ENCODE measurements around the gene VWA5B1. TPM values are rescaled to one million over a fixed set of nuclear protein-coding genes. Genes with fewer than 3 reads are reported as not detected.

VWA5B1 gene
- total RNA-seq, 3 donors from 2014 or later, result 0.16 to 2.1 (median 0.80) TPM

DNA sequence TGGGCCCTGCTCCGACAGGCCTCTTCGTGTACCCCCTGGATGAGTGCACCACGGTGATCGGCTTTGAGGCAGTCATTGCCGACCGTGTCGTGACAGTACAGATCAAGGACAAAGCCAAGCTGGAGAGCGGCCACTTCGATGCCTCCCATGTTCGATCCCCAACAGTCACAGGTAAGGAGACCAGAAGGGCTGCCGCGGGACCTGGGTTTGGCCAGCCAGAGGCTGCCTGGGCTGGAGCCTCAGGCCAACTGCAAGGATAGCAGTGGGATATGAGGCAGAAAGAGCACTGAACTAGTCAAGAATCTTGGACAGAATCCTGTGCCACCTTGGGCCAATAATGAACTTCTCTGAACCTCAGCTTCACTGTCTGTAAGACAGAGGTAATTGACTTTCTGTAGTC, 22.1 kb downstream of the VWA5B1 start:
- ATAC-seq, result no peak
- no peak for DNase-seq
- intact Hi-C loops (cut with DNase I, micrococcal nuclease), result no loop called here
- Histone ChIP-seq H3K9me3 (no peaks in the 10 kb centered on the region), H3K4me1 (ENCODE audit: low read depth) (no peaks in the 10 kb centered on the region), H3K4me3 (no peak overlapping the region), H3K36me3 (ENCODE audit: low read depth) (no peaks in the 10 kb centered on the region)
- TF ChIP-seq, protein P1, sequence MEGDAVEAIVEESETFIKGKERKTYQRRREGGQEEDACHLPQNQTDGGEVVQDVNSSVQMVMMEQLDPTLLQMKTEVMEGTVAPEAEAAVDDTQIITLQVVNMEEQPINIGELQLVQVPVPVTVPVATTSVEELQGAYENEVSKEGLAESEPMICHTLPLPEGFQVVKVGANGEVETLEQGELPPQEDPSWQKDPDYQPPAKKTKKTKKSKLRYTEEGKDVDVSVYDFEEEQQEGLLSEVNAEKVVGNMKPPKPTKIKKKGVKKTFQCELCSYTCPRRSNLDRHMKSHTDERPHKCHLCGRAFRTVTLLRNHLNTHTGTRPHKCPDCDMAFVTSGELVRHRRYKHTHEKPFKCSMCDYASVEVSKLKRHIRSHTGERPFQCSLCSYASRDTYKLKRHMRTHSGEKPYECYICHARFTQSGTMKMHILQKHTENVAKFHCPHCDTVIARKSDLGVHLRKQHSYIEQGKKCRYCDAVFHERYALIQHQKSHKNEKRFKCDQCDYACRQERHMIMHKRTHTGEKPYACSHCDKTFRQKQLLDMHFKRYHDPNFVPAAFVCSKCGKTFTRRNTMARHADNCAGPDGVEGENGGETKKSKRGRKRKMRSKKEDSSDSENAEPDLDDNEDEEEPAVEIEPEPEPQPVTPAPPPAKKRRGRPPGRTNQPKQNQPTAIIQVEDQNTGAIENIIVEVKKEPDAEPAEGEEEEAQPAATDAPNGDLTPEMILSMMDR (IDR thresholded peaks at IDR 0.05), result no peak

DNA sequence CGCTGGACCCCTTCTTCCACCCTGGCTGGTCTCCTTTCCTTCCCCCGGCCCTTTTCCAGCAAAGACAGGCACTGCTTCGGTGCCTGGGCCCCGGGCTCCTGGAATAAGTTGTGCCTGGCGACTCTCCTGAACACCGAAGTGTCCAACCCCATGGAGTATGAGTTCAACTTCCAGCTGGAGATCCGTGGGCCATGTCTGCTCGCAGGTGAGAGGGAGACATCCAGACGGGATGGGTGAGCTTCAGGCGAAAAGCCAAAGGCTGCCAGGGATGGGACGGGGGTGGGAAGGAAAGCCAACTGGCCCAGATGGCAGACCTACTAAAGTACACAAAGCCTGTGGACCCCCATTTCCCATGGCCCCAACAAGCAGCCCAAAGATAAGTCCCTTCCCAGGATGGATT, 26.8 kb downstream of the VWA5B1 start:
- Histone ChIP-seq H3K9me3 (no peaks in the 10 kb centered on the region), H3K4me1 (ENCODE audit: low read depth) (no peaks in the 10 kb centered on the region), H3K36me3 (ENCODE audit: low read depth) (no peaks in the 10 kb centered on the region), H3K4me3 (no peak overlapping the region)
- intact Hi-C loops (cut with DNase I, micrococcal nuclease), result no loop called here
- no peak for DNase-seq
- no peak for ATAC-seq
- TF ChIP-seq, protein P1 (IDR thresholded peaks at IDR 0.05), result no peak

DNA sequence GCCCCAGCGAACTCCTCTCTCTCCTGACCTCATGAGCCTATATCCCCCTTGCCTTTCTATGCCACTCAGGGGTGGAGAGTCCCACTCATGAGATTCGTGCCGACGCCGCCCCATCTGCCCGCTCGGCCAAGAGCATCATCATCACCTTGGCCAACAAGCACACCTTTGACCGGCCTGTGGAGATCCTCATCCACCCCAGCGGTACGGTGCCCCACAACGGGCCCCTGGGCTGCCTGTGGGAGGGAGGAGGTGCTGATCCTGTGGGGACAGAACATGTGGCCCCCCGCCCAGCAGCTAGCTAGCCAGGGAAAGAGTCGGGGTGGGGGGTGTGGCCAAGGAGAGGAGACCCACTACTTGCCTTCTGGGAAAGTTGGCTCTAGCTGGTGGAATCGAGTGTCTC, 27.8 kb downstream of the VWA5B1 start:
- no peak for ATAC-seq
- H3K9me3 ChIP-seq, result no peaks in the 10 kb centered on the region

DNA sequence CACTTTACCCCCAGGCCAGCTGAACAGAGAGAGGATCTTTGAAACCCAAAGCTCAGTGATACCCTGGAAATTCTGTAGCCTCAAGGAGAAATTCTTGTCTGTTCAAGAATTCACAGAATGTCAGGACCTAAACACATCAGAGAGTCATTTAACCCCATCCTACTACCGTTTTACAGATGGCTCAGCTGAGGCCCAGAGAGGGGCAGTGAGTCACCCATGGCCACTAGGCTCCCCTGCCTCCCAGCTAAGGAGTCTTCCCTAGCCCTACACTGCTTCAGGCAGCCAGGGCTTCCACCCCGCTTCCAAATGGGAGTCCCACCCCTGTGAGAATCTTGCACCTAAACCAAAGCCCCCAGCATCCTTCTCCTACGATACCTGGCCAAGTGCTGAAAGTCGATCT, 28.3 kb downstream of the VWA5B1 start:
- H3K36me3 ChIP-seq (ENCODE audit: low read depth), result no peaks in the 10 kb centered on the region
- no peak overlapping the region for H3K4me3 ChIP-seq
- H3K4me1 ChIP-seq (ENCODE audit: low read depth), result no peaks in the 10 kb centered on the region
- TF ChIP-seq, protein P1 (IDR thresholded peaks at IDR 0.05), result no peak
- DNase-seq, result no peak
- intact Hi-C loops (cut with DNase I, micrococcal nuclease), result no loop called here
- no peak for ATAC-seq
- H3K9me3 ChIP-seq, result no peaks in the 10 kb centered on the region

More for the DNA sequence above, 27.8 kb downstream of the VWA5B1 start:
- TF ChIP-seq, protein P1 (IDR thresholded peaks at IDR 0.05), result no peak
- Histone ChIP-seq H3K36me3 (ENCODE audit: low read depth) (no peaks in the 10 kb centered on the region), H3K4me3 (no peak overlapping the region), H3K4me1 (ENCODE audit: low read depth) (no peaks in the 10 kb centered on the region)
- no peak for DNase-seq
- intact Hi-C loops (cut with DNase I, micrococcal nuclease), result no loop called here

DNA sequence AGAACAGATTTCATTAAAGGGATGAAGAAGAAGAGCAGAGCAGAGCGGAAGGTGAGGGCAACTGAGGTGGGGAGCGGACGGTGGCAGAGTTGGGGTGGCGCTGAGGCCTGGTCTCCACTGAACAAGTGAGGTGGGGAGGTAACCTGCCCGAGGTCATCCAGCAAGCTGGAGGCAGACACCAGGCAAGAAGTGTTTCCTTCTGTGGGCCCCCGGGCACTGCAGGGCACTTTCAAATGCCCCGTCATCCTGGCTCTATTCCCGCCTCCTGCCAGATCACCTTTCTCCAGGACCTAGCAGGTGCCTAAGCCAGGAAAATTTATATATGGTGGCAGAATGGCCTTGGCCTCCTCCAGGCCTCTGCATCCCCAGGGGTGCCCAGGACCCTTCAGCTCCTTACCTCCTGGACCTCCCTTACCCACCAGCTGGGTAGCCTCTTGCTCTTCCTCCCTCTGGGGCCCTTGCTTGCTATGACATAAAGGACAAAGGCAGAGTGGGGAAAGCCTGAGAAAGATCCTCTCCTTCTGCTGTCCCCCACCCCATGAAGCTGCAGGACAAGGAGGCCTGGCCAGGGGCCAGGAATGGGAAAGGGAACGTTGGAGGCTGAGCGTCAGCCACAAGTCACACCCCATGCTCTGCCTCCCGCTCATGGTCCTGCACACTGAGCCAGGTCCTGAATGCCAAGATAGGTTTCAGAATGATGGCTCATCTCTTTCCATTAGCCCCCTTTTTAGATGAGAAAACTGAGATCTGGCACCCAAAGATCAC, 29.0 kb downstream of the VWA5B1 start:
- no peaks in the 10 kb centered on the region for H3K4me1 ChIP-seq (ENCODE audit: low read depth)
- H3K4me3 ChIP-seq, result no peak overlapping the region
- no peaks in the 10 kb centered on the region for H3K9me3 ChIP-seq
- TF ChIP-seq, protein P1 (IDR thresholded peaks at IDR 0.05), result no peak
- ATAC-seq, result no peak
- intact Hi-C loops (cut with DNase I, micrococcal nuclease), result no loop called here
- DNase-seq, result no peak
- no peaks in the 10 kb centered on the region for H3K36me3 ChIP-seq (ENCODE audit: low read depth)

All from mucosa of descending colon (tissue), 3 donors.